Stromal cell of bone marrow (primary cell): ENCODE data around the gene TMEM74B.
A peak's percentile ranks its signal among the peaks of the same experiment; 100 is the strongest.
"Not testable (repeated sequence)": the region's sequence is repeated elsewhere in the genome, so short reads cannot be mapped to it uniquely, and the experiment has no call there.

Experiments used
- DNase-seq: peaks from one replicate; pipeline ENCODE4 v3.0.0-alpha.2; 2012; ENCODE audit warnings: low read depth

The TMEM74B gene

DNA sequence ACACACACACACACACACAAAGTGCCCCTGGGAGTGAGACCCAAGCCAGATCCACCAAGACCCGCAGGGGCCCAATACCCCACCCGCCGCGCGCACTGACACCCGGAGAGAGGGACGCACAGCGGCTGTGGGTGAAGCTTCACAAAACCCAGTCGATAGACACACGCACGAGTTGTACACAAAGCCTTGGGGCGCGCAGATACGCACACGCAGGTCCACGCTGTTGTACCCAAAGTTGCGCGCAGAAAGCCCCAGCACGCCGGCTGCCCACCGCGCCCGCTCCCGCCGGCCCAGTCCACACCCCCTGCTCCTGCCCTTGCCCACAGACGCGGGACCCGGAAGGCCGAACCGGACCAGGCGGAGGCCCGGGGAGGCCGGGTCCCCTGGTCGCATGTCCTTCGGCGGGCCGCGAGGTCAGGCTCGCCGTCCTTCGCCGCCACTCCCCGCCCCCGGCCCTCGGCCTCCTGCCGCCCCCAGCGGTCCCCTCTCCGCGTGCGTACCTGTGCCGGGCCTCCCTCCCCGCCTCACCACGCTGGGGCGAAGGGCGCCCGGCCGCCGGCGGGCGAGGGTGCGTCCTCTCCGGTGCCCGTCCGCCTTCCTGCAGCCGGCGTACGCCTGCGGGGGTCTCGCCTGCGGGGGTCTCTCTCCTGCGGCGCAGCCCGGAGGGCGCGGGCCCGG lies at the start of gene TMEM74B:
TMEM74B (minus strand) TSS at position 344 of the 678 bp plus-strand sequence. CDS start 1,180 bp downstream, outside the sequence.
- DNase-seq: no peak

DNA sequence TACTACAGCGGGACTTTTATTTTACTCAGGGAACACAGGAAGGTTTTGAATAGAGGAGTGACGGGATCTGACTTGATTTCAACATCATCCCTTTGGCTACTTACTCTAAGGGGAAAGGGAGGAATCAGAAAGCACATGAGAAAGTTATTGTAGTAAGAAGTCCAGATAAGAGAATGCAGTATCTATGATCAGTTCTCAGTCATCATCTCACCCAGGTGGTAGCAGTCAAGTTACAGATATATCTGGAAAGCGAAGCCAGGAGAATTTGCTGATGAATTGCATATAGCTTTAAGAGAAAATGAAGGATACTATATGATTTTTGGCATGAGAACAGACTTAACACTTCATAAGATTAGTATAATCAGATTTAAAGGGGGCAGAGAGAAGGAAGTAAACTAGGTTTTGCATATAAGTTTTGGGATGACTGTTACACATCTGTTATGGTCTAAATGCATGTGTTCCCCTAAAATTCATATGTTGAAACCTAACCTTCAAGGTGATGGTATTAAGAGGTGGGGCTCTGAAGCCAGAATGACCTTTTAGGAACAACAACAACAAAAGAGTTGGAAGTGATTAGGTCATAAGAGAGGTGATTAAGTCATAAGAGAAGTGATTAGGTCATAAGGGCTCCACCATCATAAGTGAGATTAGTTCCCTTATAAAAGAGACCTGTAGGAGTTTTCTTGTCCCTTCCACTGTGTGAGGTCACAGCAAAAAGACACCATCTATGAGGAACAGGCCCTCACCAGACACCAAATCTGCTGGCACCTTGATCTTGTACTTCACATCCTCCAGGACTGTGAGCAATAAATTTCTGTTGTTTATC lies 47.7 kb upstream of the TMEM74B start:
- no peak for DNase-seq

DNA sequence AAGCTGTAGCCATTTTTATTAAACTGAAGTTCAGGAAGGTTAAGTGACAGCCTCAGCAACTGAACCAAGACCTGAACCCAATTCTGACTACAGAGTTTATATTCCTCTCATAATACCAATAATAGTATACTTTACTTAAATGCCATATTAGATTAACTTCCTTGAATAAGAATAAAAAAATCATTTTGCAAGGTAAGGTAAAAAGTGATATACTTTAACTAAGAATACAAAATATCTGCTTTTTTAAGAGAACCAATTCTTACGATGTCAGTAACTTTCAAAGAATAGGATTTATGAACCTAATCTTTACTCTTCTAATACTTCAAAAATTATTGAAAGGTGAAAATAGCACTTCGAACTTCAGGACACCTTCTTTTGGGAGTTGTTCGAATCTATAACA lies 44.8 kb upstream of the TMEM74B start:
- no peak for DNase-seq

DNA sequence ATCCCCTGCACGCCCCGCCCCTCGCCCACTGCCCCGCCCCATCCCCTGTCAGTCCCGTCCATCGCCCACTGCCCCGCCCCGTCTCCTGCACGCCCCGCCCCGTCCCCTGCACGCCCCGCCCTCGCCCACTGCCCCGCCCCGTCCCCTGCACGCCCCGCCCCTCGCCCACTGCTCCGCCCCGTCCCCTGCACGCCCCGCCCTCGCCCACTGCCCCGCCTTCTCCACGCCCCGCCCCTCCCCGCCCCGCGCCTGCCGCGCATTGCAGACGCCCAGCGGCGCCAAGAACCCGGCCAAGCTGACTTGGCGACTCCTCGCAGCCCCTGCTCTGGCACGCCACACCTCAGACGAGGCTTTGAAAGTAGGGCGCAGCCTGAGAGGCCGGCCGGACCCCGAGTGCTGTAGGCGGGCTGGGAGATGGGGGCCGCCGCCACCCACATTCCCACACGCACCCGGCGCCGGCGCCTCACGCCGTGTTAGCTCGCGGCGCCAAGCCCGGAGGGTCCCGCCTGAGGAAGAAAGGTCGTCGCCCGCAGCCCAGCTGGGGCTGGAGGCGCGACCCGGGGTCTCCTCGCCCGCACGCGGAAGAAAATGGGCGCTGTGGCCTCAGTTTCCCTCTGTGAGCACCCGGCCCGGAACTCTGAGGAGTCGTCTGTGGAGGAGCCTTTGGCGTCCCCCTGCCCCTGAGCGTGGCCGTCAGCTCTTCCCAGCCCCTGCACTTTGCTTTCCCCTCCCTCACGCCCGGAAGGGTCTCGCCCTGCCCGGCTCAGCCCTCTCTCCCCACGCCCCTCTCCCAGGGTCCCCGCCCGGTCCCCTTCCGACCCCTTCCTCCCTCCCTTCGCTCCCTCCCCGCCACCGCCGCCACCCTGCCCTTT lies 41.2 kb upstream of the TMEM74B start, which contains the start of gene RAD21L1:
RAD21L1 (plus strand) TSS at position 262 of the 872 bp plus-strand sequence. CDS start 2,410 bp downstream, outside the sequence.
- no peak for DNase-seq

DNA sequence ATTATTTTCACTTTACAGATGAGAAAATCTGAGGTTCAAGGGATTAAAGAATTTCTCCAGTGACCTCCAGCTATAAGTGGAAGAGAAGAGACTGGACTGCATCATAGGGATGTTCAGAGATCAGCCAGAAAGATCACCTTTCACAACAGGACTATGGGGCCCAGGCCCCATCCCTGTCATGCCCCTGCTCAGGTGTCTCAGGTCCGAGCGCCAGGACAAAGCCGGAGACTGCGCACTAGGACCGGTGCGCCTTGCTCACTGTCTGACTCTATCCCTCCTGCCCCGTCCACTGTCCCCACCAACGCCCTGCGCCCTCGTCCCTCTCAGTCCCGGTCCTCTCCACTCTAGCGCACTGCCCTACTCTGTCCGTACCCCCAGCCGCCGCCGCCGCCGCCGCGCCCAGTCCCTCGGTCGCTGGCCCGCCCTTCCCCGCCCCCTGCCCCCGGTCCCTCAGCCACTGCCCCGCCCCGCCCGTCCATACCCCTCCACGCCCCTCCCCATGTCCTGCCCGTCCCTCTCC lies 40.5 kb upstream of the TMEM74B start:
- no peak for DNase-seq

DNA sequence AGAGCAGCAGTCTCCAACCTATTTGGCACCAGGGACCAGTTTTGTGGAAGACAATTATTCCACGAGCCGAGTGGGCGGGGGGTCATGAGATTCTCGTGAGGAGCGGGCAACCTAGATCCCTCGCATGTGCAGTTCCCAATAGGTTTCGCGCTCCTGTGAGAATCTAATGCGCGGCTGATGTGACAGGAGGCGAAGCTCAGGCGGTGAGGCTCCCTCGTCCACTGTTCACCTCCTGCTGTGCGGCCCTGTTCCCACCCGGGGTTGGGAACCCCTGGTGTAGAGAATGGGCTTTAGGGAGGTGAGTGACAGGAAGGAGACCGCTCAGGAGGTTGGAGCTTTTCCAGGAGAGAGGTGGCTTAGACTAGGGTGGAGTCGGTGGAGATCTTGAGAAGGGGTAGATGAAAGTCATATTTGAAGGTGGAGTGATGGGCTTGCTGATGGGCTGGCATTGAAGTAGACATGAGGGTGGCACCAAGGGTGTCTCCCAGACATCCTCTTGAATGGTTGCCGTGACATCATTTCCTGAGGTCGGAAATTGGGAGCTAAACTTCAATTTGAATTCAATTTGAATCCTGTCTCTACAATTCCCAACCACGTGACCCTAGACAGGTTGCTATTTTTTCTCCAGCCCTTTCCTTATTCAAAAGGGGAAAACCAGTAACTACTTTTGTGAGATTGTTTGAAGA lies 39.6 kb upstream of the TMEM74B start:
- DNase-seq: no peak

DNA sequence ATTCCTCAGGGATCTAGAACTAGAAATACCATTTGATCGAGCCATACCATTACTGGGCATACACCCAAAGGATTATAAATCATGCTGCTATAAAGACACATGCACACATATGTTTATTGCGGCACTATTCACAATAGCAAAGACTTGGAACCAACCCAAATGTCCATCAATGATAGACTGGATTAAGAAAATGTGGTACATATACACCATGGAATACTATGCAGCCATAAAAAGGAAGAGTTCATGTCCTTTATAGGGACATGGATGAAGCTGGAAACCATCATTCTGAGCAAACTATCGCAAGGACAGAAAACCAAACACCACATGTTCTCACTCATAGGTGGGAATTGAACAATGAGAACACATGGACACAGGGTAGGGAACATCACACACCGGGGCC lies 38.0 kb upstream of the TMEM74B start:
- DNase-seq: not testable (repeated sequence)

DNA sequence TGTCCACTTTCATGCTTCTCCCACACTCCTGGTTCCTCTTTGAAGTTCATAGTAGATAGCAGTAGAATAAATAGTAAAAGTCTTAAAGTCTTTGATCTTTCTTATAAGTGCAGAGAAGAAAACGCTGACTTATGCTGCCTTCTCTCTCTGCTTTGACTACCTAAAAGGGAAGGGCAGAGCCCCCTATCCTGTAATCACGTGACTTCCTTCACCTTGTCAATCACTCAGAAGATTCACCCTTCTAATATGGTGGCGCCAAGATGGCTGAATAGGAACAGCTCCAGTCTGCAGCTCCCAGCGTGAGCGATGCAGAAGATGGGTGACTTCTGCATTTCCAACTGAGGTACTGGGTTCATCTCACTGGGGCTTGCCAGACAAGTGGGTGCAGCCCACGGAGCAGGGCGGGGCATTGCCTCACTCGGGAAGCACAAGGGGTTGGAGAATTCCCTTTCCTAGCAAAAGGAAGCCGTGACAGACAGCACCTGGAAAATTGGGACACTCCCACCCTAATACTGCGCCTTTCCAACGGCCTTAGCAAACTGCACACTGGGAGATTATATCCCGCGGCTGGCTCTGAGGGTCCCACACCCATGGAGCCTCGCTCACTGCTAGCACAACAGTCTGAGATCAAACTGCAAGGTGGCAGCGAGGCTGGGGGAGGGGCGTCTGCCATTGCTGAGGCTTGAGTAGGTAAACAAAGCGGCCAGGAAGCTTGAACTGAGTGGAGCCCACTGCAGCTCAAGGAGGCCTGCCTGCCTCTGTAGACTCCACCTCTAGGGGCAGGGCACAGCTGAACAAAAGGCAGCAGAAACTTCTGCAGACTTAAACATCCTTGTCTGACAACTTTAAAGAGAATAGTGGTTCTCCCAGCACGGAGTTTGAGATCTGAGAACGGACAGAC lies 32.0 kb upstream of the TMEM74B start:
- not testable (repeated sequence) for DNase-seq

DNA sequence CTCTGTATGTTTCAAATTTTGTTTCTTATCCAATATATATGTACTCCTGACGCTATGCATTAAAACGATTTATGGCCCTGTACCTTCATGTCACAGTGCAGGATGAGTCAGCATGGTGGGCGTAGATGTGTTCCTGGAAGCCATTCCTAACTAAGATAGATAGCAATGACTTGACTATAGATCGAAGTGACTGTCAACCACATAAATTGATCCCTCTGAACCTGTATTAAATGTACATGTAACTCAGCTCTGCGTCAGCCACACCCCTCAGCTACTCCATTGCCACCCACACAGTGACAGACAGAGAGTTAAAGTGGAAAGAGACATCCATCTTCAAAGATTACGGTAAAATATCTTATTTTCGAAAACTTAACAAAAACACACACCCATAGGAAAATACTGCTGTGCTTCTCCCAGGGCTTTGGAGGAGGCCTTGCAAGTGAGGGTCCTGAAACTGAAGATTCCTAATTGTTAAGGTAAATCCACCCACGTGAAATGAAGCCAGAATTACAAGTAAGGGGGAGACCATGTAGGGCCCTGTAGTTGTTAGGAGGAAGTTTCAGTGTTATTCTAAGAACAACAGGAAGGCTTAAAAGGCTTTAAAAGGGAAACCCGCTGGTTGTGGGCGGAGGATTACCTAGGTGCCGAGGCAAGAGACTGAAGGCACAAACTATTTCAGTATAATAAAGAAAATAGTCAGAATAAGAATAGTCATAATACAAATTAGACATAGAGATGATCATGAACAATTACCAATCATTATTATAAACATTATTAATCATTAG lies 30.8 kb upstream of the TMEM74B start:
- DNase-seq: no peak

DNA sequence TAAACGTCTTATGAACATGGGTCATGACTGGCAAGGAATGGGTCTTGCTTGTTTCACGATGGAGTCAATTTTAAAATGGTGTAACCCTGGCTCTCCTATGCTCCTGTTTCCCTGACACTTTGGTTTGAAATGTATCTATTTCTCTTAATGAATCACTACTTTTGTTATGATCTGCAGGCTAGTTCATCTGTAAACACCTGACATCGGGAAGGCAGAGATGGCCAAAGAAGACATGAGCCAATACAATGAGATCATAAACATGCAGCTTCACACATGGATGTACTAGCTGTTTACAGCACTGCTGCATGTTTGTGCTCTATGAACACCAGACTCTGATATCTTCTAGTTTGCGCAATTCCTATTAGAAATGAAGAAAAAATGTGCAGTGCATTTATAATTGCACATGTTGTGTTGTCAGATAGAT lies 30.1 kb upstream of the TMEM74B start:
- no peak for DNase-seq

DNA sequence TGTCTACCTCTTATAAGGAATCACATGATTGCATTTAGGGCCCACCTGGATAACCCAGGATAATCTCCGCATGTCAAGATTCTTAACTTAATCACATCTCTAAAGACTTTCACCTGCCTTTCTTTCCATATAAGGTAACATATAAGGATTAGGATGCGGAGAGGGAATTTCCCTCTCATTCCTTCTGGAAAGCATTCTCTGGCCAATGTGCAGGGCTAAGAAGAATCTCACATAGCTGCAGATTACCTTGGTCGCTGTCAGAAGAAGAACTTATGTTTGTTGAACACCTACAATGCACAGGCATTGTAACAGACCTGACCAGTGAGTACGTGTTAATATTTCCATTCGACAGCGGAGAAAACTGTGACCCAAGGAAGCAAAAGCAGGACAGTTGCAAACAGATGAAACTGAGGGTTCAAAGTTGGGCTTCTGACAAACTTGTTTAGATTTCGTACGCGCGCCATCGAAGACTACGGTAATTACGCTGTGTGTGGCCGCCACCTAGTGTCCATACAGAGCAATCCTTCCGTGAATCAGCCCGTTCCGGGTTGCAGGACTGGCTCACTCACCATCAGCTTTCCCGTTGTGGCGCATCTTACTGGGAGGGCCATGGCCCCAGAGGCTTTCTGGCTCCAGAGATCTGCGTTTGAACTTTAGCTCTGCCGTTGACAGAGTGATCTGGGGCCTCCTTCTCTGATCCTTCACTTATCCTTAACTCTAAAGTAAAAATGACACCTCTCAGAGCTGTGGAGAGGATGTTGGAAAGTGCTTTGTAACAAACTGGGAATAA lies 28.0 kb upstream of the TMEM74B start:
- DNase-seq: peak; percentile 54

DNA sequence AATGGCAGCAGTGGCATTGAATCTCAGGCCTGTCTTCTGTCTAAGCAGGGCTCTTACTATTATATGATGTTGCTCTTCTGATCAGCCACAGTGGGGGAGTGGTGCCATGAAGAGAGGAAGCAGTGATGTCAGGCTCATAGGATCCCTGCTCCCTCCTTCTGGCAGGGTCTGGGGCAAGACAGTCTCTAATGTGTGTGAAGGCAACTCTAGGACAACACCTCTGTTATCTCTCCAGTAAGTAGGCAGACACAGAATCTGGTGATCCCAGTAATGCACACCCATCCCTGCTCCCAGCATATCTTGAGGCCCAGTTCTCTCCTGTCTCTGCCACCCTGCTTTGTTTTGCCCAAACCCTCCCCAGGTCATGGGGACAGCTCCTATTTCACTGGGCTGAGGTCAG lies 27.2 kb upstream of the TMEM74B start:
- no peak for DNase-seq

DNA sequence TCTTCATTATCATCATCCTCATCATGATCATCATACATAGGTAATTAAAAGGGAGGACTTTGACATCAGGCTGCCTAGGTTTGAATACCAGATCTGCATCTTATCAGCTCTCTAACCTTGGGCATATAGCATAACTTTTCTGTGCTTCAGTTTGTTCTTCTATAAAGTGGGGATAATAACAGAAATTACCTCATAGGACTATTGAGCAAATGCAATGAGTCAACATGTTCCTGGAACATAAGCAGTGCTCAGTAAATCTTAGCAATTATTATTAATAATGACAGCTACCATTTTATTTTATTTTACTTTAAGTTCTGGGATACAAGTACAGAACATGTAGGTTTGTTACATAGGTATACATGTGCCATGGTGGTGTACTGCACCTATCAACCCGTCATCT lies 25.7 kb upstream of the TMEM74B start:
- DNase-seq: no peak

DNA sequence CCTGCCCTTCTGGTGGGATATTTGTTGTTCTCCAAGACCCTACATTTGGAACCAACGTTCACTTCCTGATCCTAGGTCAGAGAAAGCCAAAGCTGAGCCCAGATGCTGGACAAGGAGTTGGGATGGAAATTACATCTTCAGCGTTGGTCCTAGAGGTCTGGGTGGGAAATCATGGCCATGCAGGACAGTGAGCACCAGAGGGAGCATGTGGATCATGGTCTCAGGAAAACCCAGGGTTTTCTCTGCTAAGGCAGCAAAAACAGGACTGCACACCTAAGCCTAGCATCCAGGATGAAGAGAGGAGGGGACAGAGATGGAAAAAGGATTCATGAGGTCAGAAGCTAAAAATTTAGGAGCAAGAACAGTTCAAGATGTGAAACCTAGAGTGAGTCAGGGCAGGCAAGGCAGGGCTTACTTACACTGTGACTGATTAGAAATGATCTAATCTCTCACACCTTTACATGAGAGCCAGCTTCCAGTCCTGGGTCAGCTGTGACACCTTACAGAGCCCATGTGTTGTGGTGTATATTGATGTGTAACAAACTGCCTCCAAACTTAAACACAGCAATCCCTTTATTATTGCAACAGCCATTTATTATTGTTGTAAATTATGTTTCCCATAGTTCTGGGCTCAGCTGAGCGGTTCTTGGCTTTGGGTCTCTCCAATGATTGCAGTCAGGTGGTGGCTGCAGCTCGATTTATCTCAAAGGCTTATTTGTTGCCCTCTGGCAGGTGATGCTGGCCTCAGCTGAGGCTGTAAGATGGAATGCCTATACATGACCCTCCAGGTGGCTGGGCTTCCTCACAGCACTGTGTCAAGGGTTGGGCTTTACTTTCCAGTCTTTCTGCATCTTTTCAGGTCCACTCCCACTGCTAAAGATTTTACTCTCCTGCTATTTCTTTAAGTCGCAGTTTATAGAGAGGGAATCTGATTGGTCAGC lies 24.9 kb upstream of the TMEM74B start:
- no peak for DNase-seq

DNA sequence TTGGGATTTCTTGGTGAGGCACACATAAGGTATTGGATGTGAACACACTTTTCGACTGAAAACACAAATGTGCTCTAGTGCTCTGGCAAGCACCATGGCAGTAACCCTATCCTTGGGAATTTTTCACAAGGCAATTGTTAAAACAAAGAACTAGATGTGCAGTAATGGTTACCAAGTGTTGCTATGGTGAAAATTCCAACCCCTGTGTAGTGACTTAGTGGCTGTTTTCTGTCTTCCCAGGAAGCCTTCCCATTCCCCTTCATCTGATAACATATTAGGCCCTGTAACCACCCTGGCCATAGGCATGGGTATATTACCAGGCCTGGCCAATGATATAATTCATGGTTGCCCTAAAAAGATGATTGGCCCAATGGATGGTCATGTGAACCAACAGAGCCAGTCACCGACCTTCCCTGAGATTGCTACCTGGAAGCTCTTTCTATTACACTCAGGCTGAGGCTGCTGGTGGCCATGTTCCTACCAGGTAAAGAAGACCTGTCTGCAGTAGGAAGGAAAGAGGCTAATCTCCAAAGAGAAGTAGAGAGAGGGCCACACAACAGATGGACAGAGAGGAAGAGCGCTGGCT lies 22.6 kb upstream of the TMEM74B start:
- no peak for DNase-seq

DNA sequence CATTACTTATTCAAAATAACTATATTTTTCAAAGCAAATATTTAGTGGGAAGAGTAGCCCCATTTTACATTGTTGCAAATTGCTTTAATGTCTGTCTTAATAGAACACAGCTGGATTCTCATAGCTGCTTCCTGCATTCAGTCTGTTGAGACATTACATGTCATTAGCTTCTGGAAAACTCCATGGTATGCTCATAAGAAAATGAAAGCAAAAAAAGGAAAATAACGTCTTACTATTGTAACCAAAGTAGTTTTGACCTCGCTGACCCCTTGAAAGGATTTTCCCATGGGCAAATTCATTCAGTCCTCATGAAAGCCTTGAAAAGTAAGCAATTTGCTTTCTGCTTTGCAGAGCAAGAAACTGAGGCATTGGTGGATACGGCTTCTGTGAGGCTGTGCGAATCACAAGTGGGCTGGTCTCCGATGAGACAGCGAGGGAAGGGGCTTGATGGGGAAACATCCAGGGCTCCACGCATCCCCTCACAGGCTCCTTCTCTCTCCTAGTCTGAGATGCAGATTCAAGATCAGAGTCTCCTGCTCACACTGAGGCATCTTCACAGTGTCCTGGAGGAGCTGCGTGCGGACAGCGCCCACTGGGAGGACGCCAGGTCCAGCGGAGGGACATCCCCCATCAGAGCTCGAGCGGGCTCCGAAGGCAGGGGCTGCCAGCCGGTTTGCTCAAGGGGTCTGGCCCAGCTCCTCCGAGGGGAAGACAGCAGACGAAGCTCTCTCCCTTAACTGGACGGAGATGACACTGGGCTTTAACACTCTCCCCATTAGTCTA lies 21.8 kb upstream of the TMEM74B start:
- no peak for DNase-seq
